Thyroid gland (tissue), 4 donors: Measurements from ENCODE around the gene TCEAL7. TPM values are rescaled to one million over a fixed set of nuclear protein-coding genes. Genes with fewer than 3 reads are reported as not detected.
A peak's percentile ranks its signal among the peaks of the same experiment; 100 is the strongest.
"Not testable (repeated sequence)": the region's sequence is repeated elsewhere in the genome, so short reads cannot be mapped to it uniquely, and the experiment has no call there.

ENCODE experiments used
- DNase-seq, 2 donors: peaks; one replicate each; pipeline ENCODE4 v3.0.0-alpha.2; 2019
- H3K27ac ChIP-seq, 3 donors: fragments of 200-600 bp; sonication (generic); 1 replicate in 2 of 3; 2 replicates in 1 of 3; pipeline ENCODE4 v1.5.1; 2016 to 2019; ENCODE audit warnings: mild to moderate bottlenecking in 1 of 3, moderate library complexity in 1 of 3
- H3K27me3 ChIP-seq: fragments of 200-600 bp; sonication (generic); one replicate; pipeline ENCODE4 v1.5.1; 2019
- H3K36me3 ChIP-seq, 2 donors: fragments of 200-600 bp; sonication (generic); one replicate each; pipeline ENCODE4 v1.5.1; 2016 to 2019
- H3K4me1 ChIP-seq, 2 donors: fragments of 200-600 bp; sonication (generic); one replicate each; pipeline ENCODE4 v1.5.1; 2017 to 2019
- H3K4me3 ChIP-seq, 3 donors: fragments of 200-600 bp; sonication (generic); replicated peaks in 1 of 3; 1 replicate in 2 of 3; 2 replicates in 1 of 3; pipeline ENCODE4 v1.5.1; 2016; ENCODE audit warnings: mild to moderate bottlenecking in 1 of 3
- H3K9me3 ChIP-seq: fragments of 200-600 bp; sonication (generic); one replicate; pipeline ENCODE4 v1.5.1; 2017
- POLR2A ChIP-seq, 2 donors: fragments of 450-650 bp; IDR thresholded peaks; one replicate each; pipeline ENCODE4 v1.6.1; 2017; ENCODE audit warnings: antibody characterized with exemption in 2 of 2, mild to moderate bottlenecking in 2 of 2, moderate library complexity in 1 of 2
- WGBS, 2 donors: methylation state at CpG; one replicate each; pipeline ENCODE4 v1.1.5; 2017; 5-methylcytosine and 5-hydroxymethylcytosine counted together
- intact Hi-C: fragments of 100-400 bp; cut with DNase I; formaldehyde crosslinking; loops from one replicate; pipeline ENCODE4 v1.15.1; 2023
- total RNA-seq, 4 donors: library from RNA; depleted of rRNA; stranded (reverse); fragments of >200 nt; gene quantifications; one replicate each; pipeline ENCODE4 v1.2.3, GENCODE V29; 2016
- TF ChIP-seq, protein P1 (sequence below), 6 experiments: fragments of 200-600 bp in 3 of 6; fragments of 450-650 bp in 3 of 6; sonication (generic) in 3 of 6; IDR thresholded peaks; one replicate each; pipeline ENCODE4 v1.5.1; 2016 to 2019; ENCODE audit warnings: antibody characterized with exemption in 6 of 6, mild to moderate bottlenecking in 2 of 6, inconsistent platforms in 1 of 6, moderate library complexity in 1 of 6

The TCEAL7 gene
- total RNA-seq, 4 donors from 2014 or later = 2.3 to 6.6 (median 4.1) TPM

DNA sequence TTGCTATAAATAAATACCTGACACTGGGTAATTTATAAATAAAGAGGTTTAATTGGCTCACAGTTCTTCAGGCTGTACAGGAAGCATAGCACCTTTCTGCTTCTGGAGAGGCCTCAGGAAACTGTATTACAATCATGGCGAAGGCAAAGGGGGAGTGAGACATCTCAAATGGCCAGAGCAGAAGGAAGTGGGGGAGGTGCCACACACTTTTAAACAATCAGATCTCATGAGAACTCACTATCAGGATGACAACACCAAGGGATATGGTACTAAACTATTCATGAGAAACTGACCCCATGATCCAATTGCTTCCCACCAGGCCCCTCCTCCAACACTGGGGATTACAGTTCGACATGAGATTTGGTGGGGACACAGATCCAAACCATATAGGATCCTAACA, 14.6 kb downstream of the TCEAL7 start:
- Histone ChIP-seq H3K9me3 (no peaks in the 10 kb centered on the region), H3K4me3 (no peak overlapping the region), H3K4me1 (no peaks in the 10 kb centered on the region), H3K36me3 (no peaks in the 10 kb centered on the region), H3K27me3 (no peaks in the 10 kb centered on the region), H3K27ac (no peak overlapping the region)
- DNase-seq = no peak
- TF ChIP-seq, protein P1, sequence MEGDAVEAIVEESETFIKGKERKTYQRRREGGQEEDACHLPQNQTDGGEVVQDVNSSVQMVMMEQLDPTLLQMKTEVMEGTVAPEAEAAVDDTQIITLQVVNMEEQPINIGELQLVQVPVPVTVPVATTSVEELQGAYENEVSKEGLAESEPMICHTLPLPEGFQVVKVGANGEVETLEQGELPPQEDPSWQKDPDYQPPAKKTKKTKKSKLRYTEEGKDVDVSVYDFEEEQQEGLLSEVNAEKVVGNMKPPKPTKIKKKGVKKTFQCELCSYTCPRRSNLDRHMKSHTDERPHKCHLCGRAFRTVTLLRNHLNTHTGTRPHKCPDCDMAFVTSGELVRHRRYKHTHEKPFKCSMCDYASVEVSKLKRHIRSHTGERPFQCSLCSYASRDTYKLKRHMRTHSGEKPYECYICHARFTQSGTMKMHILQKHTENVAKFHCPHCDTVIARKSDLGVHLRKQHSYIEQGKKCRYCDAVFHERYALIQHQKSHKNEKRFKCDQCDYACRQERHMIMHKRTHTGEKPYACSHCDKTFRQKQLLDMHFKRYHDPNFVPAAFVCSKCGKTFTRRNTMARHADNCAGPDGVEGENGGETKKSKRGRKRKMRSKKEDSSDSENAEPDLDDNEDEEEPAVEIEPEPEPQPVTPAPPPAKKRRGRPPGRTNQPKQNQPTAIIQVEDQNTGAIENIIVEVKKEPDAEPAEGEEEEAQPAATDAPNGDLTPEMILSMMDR (IDR thresholded peaks at IDR 0.05) = no peak
- TF ChIP-seq POLR2A (IDR thresholded peaks at IDR 0.05) = no peak
- intact Hi-C loops = loop anchor here (5.0 kb wide), 1 partner anchor 123 kb away; no protein-coding TSS in a partner anchor
- WGBS, 2 donors = 78 to 83% methylated on average over 2 of the region's 2 CpGs

DNA sequence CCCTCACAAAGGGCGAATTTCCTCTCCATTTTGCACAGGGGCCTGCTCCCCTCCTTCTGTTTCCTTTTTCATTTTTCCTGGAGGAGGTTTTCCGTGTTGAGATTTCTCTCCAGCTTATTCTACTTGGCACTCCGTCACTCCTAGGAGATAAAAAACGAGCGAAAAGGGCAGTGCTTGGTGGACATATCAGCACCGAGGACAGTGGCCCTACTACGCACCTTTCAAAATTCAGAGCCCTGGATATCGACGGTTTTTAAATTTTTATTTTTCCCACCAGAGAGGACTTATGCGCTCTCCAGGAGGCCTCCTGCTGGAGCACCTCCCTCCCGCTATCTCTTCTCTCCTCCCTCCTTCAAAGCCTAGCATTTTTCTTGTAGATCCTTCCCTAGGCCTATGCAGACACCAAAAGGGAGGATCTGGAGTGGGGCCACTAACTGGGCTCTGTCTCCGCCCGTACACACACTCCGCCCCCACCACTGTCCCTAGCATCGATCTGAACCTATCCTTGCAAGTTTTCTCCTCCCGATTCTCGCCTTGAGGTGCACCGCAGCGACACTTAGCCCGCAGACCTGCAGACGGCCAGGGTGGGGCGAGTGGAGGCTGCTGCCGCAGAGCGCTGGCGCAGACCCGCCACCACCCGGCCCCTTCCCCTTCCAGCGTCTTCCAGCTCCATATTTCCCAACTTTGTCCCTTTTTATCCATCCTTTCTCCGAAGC, 17.8 kb downstream of the TCEAL7 start:
- Histone ChIP-seq H3K9me3 (no peaks in the 10 kb centered on the region), H3K27ac (no peak overlapping the region), H3K27me3 (no peaks in the 10 kb centered on the region), H3K4me3 (no peak overlapping the region), H3K4me1 (no peaks in the 10 kb centered on the region), H3K36me3 (no peaks in the 10 kb centered on the region)
- no peak for DNase-seq
- WGBS, 2 donors = 39 to 41% methylated on average over 29 of the region's 29 CpGs
- intact Hi-C loops = no loop called here
- TF ChIP-seq, protein P1 (IDR thresholded peaks at IDR 0.05) = no peak
- no peak for TF ChIP-seq POLR2A (IDR thresholded peaks at IDR 0.05)

DNA sequence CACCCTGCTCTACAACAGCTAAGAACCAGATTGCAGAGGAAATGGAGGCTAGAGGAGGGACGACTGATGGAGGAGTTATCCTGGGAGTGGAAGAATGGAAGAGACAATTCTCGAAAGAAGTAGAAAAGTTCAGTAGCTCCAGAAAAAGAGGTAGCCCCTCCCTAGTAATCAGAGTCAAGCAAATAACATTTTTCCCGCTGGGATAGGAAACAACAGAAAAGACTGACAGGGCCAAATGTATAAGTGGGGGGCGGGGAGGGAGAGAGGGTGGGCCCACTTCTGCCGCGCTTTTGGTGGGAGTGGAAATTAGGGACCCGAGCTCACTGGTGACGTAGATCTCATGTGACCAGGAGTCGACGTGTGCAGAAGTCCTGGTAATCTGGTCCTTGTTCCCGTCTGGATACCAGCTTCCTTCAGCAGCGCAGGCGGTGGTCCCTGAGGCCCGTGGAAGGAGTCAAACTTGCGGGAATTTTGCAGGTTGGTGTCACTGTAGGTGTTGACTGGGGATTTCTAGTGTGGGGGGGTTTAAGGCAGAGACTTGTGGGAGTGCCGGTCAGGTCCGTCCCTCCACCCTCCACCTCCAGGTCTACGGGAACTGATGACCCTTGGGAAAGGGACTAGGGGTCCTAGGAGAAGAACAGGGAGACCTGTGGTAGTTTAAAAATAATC, 26.2 kb downstream of the TCEAL7 start, which contains the start of gene TCEAL9:
TSS of gene TCEAL9 (plus strand) at position 377 of the 669 bp plus-strand sequence. CDS start 1,179 bp downstream, outside the sequence.
- Histone ChIP-seq H3K27me3 (no peaks in the 10 kb centered on the region), H3K36me3 (no peaks in the 10 kb centered on the region), H3K4me3 (peak within 1 kb of the TSS in 2 of 3 donors; percentile 39 to 89), H3K9me3 (no peaks in the 10 kb centered on the region), H3K27ac (peak within 1 kb of the TSS; percentile 87 to 98 (median 96)), H3K4me1 (no peaks in the 10 kb centered on the region)
- 0 to 1% methylated on average over 10 to 13 of the region's 18 CpGs for WGBS, 2 donors
- TF ChIP-seq, protein P1 (IDR thresholded peaks at IDR 0.05) = no peak
- TF ChIP-seq POLR2A (IDR thresholded peaks at IDR 0.05) = peak; percentile 66 to 94
- DNase-seq = peak; percentile 69 to 72
- intact Hi-C loops = no loop called here

DNA sequence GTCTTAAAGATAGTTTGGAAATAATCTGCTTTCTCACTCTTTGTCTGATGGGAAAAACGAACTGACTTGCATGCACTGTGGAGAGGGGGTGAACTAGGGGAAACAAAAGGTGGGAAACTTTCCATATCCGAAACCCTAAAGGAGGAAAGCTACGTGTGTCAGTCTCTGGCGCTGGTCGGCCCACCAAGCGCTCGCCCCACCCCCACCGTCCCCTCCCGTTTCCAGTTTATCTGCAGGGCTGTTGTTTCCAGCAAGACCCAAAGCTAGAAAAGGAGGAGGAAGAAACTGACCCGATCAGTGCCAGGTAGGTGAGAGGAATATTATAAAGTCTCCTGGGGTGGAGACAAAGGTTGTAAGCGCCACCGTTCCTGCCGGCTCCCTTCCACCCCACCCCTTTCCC, 26.8 kb downstream of the TCEAL7 start:
- WGBS, 2 donors = 0 to 2% methylated on average over 9 to 13 of the region's 13 CpGs
- no peak for TF ChIP-seq POLR2A (IDR thresholded peaks at IDR 0.05)
- TF ChIP-seq, protein P1 (IDR thresholded peaks at IDR 0.05) = no peak
- peak overlapping the region in 2 of 3 donors; percentile 39 to 89 for H3K4me3 ChIP-seq
- H3K27ac ChIP-seq = peak overlapping the region; percentile 87 to 98 (median 96)
- DNase-seq = peak; percentile 47 to 55
- H3K9me3 ChIP-seq = no peaks in the 10 kb centered on the region
- H3K36me3 ChIP-seq = no peaks in the 10 kb centered on the region
- no peaks in the 10 kb centered on the region for H3K4me1 ChIP-seq
- intact Hi-C loops = no loop called here
- no peaks in the 10 kb centered on the region for H3K27me3 ChIP-seq

DNA sequence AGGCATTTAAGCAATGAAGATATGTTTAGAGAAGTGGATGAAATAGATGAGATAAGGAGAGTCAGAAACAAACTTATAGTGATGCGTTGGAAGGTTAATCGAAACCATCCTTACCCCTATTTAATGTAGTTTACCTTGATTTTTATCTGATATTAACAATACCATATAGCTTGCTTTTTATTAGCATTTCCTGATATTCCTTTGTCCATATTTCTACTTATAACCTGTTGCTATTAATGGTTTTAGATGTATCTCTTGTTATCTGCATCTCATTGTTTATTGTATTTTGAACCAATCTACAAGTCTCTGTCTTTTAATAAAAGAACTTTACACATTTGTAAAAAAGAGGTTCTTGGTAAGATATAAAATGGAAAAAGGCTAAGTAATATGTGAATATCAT, 27.8 kb downstream of the TCEAL7 start:
- intact Hi-C loops = no loop called here

DNA sequence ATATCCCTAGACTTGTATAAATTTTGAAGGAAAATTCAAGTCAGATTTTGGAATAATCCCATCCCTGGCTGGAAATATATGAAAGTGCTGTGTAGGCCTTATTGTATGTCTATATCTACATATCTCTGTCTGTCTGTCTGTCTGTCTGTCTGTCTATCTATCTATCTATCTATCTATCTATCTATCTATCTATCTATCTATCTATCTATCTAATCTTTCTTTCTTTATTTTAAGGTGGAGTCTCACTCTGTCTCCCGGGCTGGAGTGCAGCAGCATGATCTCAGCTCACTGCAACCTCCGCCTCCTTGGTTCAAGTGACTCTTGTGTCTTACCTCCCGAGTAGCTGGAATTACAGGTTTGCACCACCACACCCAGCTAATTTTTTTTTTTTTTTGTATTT, 29.6 kb downstream of the TCEAL7 start:
- intact Hi-C loops, H3K27ac ChIP-seq: not testable (repeated sequence)
- 77 to 90% methylated on average over 3 of the region's 3 CpGs for WGBS, 2 donors

More for the DNA sequence above, 27.8 kb downstream of the TCEAL7 start:
- H3K27ac ChIP-seq = peak overlapping the region; percentile 87 to 98 (median 96)
- H3K27me3 ChIP-seq = no peaks in the 10 kb centered on the region
- no peak for TF ChIP-seq POLR2A (IDR thresholded peaks at IDR 0.05)
- TF ChIP-seq, protein P1 (IDR thresholded peaks at IDR 0.05) = no peak
- no peaks in the 10 kb centered on the region for H3K36me3 ChIP-seq
- H3K4me1 ChIP-seq = peaks cover 0 to 7% of the 10 kb centered on the region in 2 donors
- H3K4me3 ChIP-seq = no peak overlapping the region
- no peaks in the 10 kb centered on the region for H3K9me3 ChIP-seq
- 94 to 98% methylated on average over 2 of the region's 2 CpGs for WGBS, 2 donors
- no peak for DNase-seq

More for the DNA sequence above, 29.6 kb downstream of the TCEAL7 start:
- DNase-seq, H3K9me3 ChIP-seq, H3K4me3 ChIP-seq, H3K27me3 ChIP-seq, H3K36me3 ChIP-seq: not testable (repeated sequence)
- peaks cover 0 to 11% of the 10 kb centered on the region in 2 donors for H3K4me1 ChIP-seq
